Measurements from ENCODE around the gene ARRDC3.

ARRDC3 gene

GRCh38 chr5:91384671-91385430 is 1.7 kb upstream of the ARRDC3 start:
- DNase-seq (ENCODE audit: low read depth in 2 of 2), result no peak

GRCh38 chr5:91383956-91384300 is 811 bp upstream of the ARRDC3 start:
- no peak for DNase-seq (ENCODE audit: low read depth in 2 of 2)

- DNase-seq (ENCODE audit: low read depth in 2 of 2), result no peak
These were observed 539 bp downstream of the ARRDC3 start for GRCh38 chr5:91382530-91383026.

- DNase-seq (ENCODE audit: low read depth in 2 of 2), result peak; percentile 54 to 63
These were observed 1.2 kb downstream of the ARRDC3 start for GRCh38 chr5:91381774-91382359.

GRCh38 chr5:91381239-91381773 is 1.8 kb downstream of the ARRDC3 start:
- no peak for DNase-seq (ENCODE audit: low read depth in 2 of 2)

GRCh38 chr5:91380491-91381238 is 2.5 kb downstream of the ARRDC3 start:
- peak; percentile 96 to 98 for DNase-seq (ENCODE audit: low read depth in 2 of 2)

- peak; percentile 91 to 92 for DNase-seq (ENCODE audit: low read depth in 2 of 2)
These were observed 3.1 kb downstream of the ARRDC3 start for GRCh38 chr5:91379914-91380490.

GRCh38 chr5:91379246-91379913 is 3.7 kb downstream of the ARRDC3 start:
- DNase-seq (ENCODE audit: low read depth in 2 of 2), result no peak

GRCh38 chr5:91378752-91379211 is 4.3 kb downstream of the ARRDC3 start:
- DNase-seq (ENCODE audit: low read depth in 2 of 2), result no peak

GRCh38 chr5:91374893-91375520 is 8.1 kb downstream of the ARRDC3 start:
- DNase-seq (ENCODE audit: low read depth in 2 of 2), result no peak

- no peak for DNase-seq (ENCODE audit: low read depth in 2 of 2)
These were observed 9.5 kb downstream of the ARRDC3 start for GRCh38 chr5:91373600-91373999.

- no peak for DNase-seq (ENCODE audit: low read depth in 2 of 2)
These were observed 10.1 kb downstream of the ARRDC3 start for GRCh38 chr5:91373006-91373405.

- no peak for DNase-seq (ENCODE audit: low read depth in 2 of 2)
These were observed 13.6 kb downstream of the ARRDC3 start for GRCh38 chr5:91369480-91369879.

GRCh38 chr5:91367908-91368648 is 15.0 kb downstream of the ARRDC3 start:
- no peak for DNase-seq (ENCODE audit: low read depth in 2 of 2)

GRCh38 chr5:91367344-91367743 is 15.8 kb downstream of the ARRDC3 start:
- DNase-seq (ENCODE audit: low read depth in 2 of 2), result no peak

GRCh38 chr5:91366551-91366950 is 16.6 kb downstream of the ARRDC3 start:
- DNase-seq (ENCODE audit: low read depth in 2 of 2), result no peak

GRCh38 chr5:91365498-91365897 is 17.6 kb downstream of the ARRDC3 start:
- DNase-seq (ENCODE audit: low read depth in 2 of 2), result no peak

- no peak for DNase-seq (ENCODE audit: low read depth in 2 of 2)
These were observed 20.2 kb downstream of the ARRDC3 start for GRCh38 chr5:91362935-91363334.

- DNase-seq (ENCODE audit: low read depth in 2 of 2), result no peak
These were observed 21.3 kb downstream of the ARRDC3 start for GRCh38 chr5:91361790-91362189.

GRCh38 chr5:91361055-91361701 is 21.9 kb downstream of the ARRDC3 start:
- DNase-seq (ENCODE audit: low read depth in 2 of 2), result no peak

All from stimulated activated CD4-positive, alpha-beta T cell treated with anti-CD3 and anti-CD28 coated beads, Interleukin-4, amount 100 ng/mL, for 48 hours (primary cell).